Spleen (tissue), 7 donors: ENCODE results near the gene SMARCAL1.

ENCODE experiments used
- POLR2A ChIP-seq, 3 donors: fragments of 450-650 bp; IDR thresholded peaks; one replicate each; pipeline ENCODE4 v1.5.1; 2017; ENCODE audit warnings: antibody characterized with exemption in 3 of 3, mild to moderate bottlenecking in 1 of 3
- TF ChIP-seq, protein P1 (sequence below), 11 experiments: fragments of 200-600 bp in 7 of 11; fragments of 450-650 bp in 4 of 11; sonication (generic) in 4 of 11; IDR thresholded peaks in 8 of 11; conservative IDR thresholded peaks in 3 of 11; 1 replicate in 7 of 11; 2 replicates in 4 of 11; pipeline versions ENCODE4 v1.4.0 to v1.8.0; 2016 to 2021; ENCODE audit warnings: antibody characterized with exemption in 11 of 11, inconsistent platforms in 4 of 11, mild to moderate bottlenecking in 1 of 11
- donor health status: DM: no; HTN: no; CAD: no; lungs with moderate emphysema.
- donor health status: DM: no; HTN: no; CAD: no.
- donor health status: DM: no; HTN: no; CAD: no.

GRCh38 chr2:216505133-216506106, 93.1 kb downstream of the SMARCAL1 start:
- TF ChIP-seq, protein P1, sequence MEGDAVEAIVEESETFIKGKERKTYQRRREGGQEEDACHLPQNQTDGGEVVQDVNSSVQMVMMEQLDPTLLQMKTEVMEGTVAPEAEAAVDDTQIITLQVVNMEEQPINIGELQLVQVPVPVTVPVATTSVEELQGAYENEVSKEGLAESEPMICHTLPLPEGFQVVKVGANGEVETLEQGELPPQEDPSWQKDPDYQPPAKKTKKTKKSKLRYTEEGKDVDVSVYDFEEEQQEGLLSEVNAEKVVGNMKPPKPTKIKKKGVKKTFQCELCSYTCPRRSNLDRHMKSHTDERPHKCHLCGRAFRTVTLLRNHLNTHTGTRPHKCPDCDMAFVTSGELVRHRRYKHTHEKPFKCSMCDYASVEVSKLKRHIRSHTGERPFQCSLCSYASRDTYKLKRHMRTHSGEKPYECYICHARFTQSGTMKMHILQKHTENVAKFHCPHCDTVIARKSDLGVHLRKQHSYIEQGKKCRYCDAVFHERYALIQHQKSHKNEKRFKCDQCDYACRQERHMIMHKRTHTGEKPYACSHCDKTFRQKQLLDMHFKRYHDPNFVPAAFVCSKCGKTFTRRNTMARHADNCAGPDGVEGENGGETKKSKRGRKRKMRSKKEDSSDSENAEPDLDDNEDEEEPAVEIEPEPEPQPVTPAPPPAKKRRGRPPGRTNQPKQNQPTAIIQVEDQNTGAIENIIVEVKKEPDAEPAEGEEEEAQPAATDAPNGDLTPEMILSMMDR (IDR thresholded peaks at IDR 0.05 in 8 of 11, conservative IDR thresholded peaks at IDR 0.05 in 3 of 11) = no peak
- TF ChIP-seq POLR2A (IDR thresholded peaks at IDR 0.05) = no peak
